Peyer's patch (tissue), 4 donors: ENCODE data around the gene B3GNT8.

Source experiments
- POLR2A ChIP-seq, 2 donors: fragments of 450-650 bp; IDR thresholded peaks; one replicate each; pipeline ENCODE4 v1.5.1; 2017; ENCODE audit warnings: antibody characterized with exemption in 2 of 2, mild to moderate bottlenecking in 2 of 2, moderate library complexity in 2 of 2
- TF ChIP-seq, protein P1 (sequence below), 6 experiments: fragments of 450-650 bp in 4 of 6; fragments of 200-600 bp in 2 of 6; sonication (generic) in 1 of 6; IDR thresholded peaks; one replicate each; pipeline ENCODE4 v1.5.1; 2017 to 2019; ENCODE audit warnings: antibody characterized with exemption in 6 of 6, mild to moderate bottlenecking in 3 of 6, moderate library complexity in 1 of 6

DNA sequence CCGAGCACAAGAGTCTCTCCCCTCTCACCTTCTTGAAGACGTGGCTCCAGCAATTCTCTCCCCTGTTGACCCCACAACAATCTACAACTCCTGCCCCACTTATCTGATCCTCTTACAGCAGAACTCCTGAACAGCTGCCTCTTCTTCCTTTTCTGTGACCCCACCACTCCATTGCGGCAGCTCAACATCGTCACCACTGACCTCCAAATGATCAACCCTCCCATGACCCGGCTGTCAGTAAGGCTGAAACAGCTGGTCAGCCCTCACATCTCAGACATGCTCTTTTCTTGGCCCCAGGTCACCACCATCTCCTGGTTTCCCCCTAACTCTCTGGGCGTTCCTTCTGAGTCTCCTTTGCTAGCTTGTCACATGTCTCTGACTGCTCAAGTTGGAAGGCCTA lies 31.8 kb downstream of the B3GNT8 start:
- no peak for TF ChIP-seq POLR2A (IDR thresholded peaks at IDR 0.05)
- TF ChIP-seq, protein P1, sequence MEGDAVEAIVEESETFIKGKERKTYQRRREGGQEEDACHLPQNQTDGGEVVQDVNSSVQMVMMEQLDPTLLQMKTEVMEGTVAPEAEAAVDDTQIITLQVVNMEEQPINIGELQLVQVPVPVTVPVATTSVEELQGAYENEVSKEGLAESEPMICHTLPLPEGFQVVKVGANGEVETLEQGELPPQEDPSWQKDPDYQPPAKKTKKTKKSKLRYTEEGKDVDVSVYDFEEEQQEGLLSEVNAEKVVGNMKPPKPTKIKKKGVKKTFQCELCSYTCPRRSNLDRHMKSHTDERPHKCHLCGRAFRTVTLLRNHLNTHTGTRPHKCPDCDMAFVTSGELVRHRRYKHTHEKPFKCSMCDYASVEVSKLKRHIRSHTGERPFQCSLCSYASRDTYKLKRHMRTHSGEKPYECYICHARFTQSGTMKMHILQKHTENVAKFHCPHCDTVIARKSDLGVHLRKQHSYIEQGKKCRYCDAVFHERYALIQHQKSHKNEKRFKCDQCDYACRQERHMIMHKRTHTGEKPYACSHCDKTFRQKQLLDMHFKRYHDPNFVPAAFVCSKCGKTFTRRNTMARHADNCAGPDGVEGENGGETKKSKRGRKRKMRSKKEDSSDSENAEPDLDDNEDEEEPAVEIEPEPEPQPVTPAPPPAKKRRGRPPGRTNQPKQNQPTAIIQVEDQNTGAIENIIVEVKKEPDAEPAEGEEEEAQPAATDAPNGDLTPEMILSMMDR (IDR thresholded peaks at IDR 0.05): no peak
